Activated naive CD8-positive, alpha-beta T cell (primary cell): ENCODE data around the gene SLC12A1.

ENCODE experiments used
- H3K27ac Mint-ChIP-seq: one replicate; pipeline ENCODE4 v1.8.0; 2021; ENCODE audit warnings: mixed read lengths
- H3K27me3 Mint-ChIP-seq: one replicate; pipeline ENCODE4 v1.8.0; 2021; ENCODE audit warnings: mixed read lengths
- H3K36me3 Mint-ChIP-seq: one replicate; pipeline ENCODE4 v1.8.0; 2021; ENCODE audit warnings: mixed read lengths
- H3K4me1 Mint-ChIP-seq: one replicate; pipeline ENCODE4 v1.8.0; 2021; ENCODE audit warnings: low read depth, mixed read lengths
- H3K4me3 Mint-ChIP-seq: one replicate; pipeline ENCODE4 v1.8.0; 2021; ENCODE audit warnings: mild to moderate bottlenecking, mixed read lengths
- H3K9me3 Mint-ChIP-seq: one replicate; pipeline ENCODE4 v1.8.0; 2021; ENCODE audit warnings: low read depth, mixed read lengths

SLC12A1 gene

DNA sequence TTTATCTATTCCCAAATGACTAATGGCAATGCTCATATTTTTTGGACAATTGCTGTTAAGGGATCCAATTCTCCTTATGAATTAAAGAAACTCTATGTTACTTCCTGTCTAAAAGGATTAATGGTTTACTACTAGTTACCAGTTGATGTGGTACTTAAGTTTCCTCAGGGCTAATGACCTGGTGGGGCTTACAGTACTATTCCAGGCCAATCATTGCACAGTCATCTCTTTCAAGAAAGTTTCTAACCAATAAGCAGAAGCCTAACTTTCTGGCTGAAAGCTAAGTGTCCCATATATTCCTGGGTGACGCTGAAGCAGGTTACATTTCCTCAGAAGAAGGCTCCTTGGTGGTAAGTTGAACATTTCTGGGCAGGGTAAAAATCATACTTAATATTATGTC, at the start of gene SLC12A1:
SLC12A1 (plus strand) TSS at position 322 of the 400 bp plus-strand sequence. CDS start 1,418 bp downstream, outside the sequence.
- Mint-ChIP-seq H3K9me3 (no peaks in the 10 kb centered on the region), H3K36me3 (no peaks in the 10 kb centered on the region), H3K4me3 (no peak within 1 kb of the TSS), H3K4me1 (no peaks in the 10 kb centered on the region), H3K27me3 (peaks cover 8% of the 10 kb centered on the region), H3K27ac (no peak within 1 kb of the TSS)

- Mint-ChIP-seq H3K4me1 (peaks cover 3% of the 10 kb centered on the region), H3K27me3 (no peaks in the 10 kb centered on the region), H3K36me3 (peaks cover 25% of the 10 kb centered on the region), H3K9me3 (peaks cover 3% of the 10 kb centered on the region), H3K4me3 (no peak overlapping the region), H3K27ac (no peak overlapping the region)
Observed at GRCh38 chr15:48168616-48169015, 37.5 kb upstream of the SLC12A1 start.

- H3K4me3 Mint-ChIP-seq, result no peak overlapping the region
- H3K27ac Mint-ChIP-seq, result no peak overlapping the region
- no peaks in the 10 kb centered on the region for H3K27me3 Mint-ChIP-seq
- peaks cover 21% of the 10 kb centered on the region for H3K36me3 Mint-ChIP-seq
- H3K9me3 Mint-ChIP-seq, result peaks cover 3% of the 10 kb centered on the region
- H3K4me1 Mint-ChIP-seq, result peaks cover 10% of the 10 kb centered on the region
Observed at GRCh38 chr15:48170981-48171380, 35.1 kb upstream of the SLC12A1 start.

DNA sequence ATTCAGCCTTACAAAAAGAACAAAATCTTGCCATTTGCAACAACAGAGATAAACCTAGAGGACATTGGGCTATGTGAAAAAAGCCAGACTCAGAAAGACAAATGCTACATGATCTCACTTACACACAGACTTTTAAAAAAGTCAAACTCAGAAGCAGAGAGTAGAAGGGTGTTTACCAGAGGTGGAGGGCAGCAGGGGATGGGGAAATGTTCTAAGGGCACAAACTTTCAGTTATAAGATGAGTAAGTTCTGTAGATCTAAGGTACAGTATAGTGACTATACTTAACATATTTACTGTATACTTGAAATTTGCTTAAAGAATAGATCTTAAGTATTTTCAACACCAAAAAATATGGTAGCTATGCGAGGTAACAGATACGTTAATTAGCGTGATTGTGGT, 31.0 kb upstream of the SLC12A1 start:
- peaks cover 3% of the 10 kb centered on the region for H3K9me3 Mint-ChIP-seq
- H3K36me3 Mint-ChIP-seq, result peaks cover 5% of the 10 kb centered on the region
- peaks cover 27% of the 10 kb centered on the region for H3K4me1 Mint-ChIP-seq
- H3K27me3 Mint-ChIP-seq, result no peaks in the 10 kb centered on the region
- H3K4me3 Mint-ChIP-seq, result no peak overlapping the region
- H3K27ac Mint-ChIP-seq, result no peak overlapping the region

- peaks cover 25% of the 10 kb centered on the region for H3K4me1 Mint-ChIP-seq
- peaks cover 3% of the 10 kb centered on the region for H3K36me3 Mint-ChIP-seq
- H3K4me3 Mint-ChIP-seq, result peak overlapping the region; percentile 88
- peaks cover 2% of the 10 kb centered on the region for H3K27me3 Mint-ChIP-seq
- H3K27ac Mint-ChIP-seq, result no peak overlapping the region
- peaks cover 3% of the 10 kb centered on the region for H3K9me3 Mint-ChIP-seq
Observed at GRCh38 chr15:48176112-48176511, 30.0 kb upstream of the SLC12A1 start.

GRCh38 chr15:48176957-48177356, 29.1 kb upstream of the SLC12A1 start:
- Mint-ChIP-seq H3K4me3 (peak overlapping the region; percentile 88), H3K9me3 (peaks cover 3% of the 10 kb centered on the region), H3K27ac (no peak overlapping the region), H3K4me1 (peaks cover 24% of the 10 kb centered on the region), H3K36me3 (peaks cover 3% of the 10 kb centered on the region), H3K27me3 (peaks cover 3% of the 10 kb centered on the region)

DNA sequence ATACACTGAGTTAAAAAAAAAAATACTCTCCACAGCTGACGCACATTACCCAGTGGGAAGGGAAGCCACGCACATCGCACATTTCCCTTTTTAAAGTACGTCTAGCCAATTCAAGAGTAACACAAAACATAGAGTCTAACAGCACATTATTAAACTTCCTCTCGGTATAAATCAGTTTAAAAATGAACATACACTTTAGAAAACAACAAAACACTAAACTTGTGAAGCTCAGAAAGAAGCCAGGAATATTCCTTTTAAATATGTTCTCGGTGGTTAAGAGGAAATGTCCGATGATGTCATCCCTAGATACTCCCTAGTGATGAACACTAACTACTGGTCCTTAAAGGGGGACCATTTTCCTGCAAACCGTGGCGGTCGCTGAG, 28.7 kb upstream of the SLC12A1 start:
- H3K4me1 Mint-ChIP-seq, result peaks cover 24% of the 10 kb centered on the region
- H3K27me3 Mint-ChIP-seq, result peaks cover 4% of the 10 kb centered on the region
- H3K36me3 Mint-ChIP-seq, result peaks cover 3% of the 10 kb centered on the region
- peak overlapping the region; percentile 86 for H3K27ac Mint-ChIP-seq
- H3K4me3 Mint-ChIP-seq, result peak overlapping the region; percentile 88
- peaks cover under 1% of the 10 kb centered on the region for H3K9me3 Mint-ChIP-seq

- H3K4me1 Mint-ChIP-seq, result peaks cover 24% of the 10 kb centered on the region
- peaks cover 4% of the 10 kb centered on the region for H3K27me3 Mint-ChIP-seq
- H3K4me3 Mint-ChIP-seq, result peak within 1 kb of the TSS; percentile 88
- no peaks in the 10 kb centered on the region for H3K9me3 Mint-ChIP-seq
- peaks cover 3% of the 10 kb centered on the region for H3K36me3 Mint-ChIP-seq
- peak within 1 kb of the TSS; percentile 86 for H3K27ac Mint-ChIP-seq
Observed at GRCh38 chr15:48177766-48178647, 28.1 kb upstream of the SLC12A1 start, which contains the start of gene MYEF2. Gene MYEF2, minus strand, starts transcription at chr15:48178295. Its CDS starts 58 bp downstream, at chr15:48178237.

GRCh38 chr15:48178648-48178931, 27.5 kb upstream of the SLC12A1 start:
- Mint-ChIP-seq H3K4me3 (peak overlapping the region; percentile 72), H3K36me3 (peaks cover 3% of the 10 kb centered on the region), H3K27ac (no peak overlapping the region), H3K4me1 (peaks cover 24% of the 10 kb centered on the region), H3K27me3 (peaks cover 4% of the 10 kb centered on the region), H3K9me3 (no peaks in the 10 kb centered on the region)

- Mint-ChIP-seq H3K27ac (no peak overlapping the region), H3K36me3 (no peaks in the 10 kb centered on the region), H3K4me3 (no peak overlapping the region), H3K27me3 (peaks cover 12% of the 10 kb centered on the region), H3K4me1 (peaks cover 4% of the 10 kb centered on the region), H3K9me3 (no peaks in the 10 kb centered on the region)
Observed at GRCh38 chr15:48182749-48183148, 23.4 kb upstream of the SLC12A1 start.

DNA sequence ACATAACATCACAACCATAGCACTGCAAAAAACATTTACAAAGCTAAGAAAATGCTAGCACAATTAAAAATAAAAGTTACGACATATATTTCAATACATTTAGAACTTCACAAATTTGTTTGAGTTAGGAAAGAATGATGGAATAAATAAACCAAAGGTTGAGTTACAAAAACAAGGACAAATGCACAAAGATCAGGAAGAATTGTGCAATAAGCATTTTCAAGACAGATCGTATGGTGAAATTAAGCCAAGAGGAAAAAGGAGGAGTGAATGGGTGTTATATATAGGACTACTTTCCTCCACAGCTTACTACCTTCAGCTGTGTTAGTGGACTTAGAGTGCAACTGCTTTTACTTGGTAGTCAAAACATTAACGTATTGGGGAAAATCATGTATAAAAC, 20.6 kb upstream of the SLC12A1 start:
- Mint-ChIP-seq H3K9me3 (no peaks in the 10 kb centered on the region), H3K36me3 (no peaks in the 10 kb centered on the region), H3K4me1 (no peaks in the 10 kb centered on the region), H3K4me3 (no peak overlapping the region), H3K27me3 (peaks cover 21% of the 10 kb centered on the region), H3K27ac (no peak overlapping the region)

DNA sequence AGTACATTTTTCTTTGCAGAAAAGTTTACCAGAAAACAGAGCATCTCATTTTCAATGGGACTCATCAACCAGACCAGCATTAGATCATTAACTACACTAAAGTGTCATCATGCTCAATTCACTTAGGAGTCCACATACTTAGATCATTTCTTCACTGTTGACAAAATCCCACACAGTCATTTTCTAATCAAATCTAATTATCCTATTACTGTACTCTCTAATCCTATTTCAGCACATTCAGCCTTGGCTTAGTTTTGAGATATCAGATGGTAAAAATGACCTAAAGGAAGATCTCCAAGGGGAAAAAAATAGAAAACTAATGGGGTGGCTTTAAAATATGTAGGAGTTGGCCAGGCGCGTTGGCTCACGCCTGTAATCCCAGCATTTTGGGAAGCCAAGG, 19.8 kb upstream of the SLC12A1 start:
- Mint-ChIP-seq H3K36me3 (no peaks in the 10 kb centered on the region), H3K4me3 (no peak overlapping the region), H3K9me3 (peaks cover under 1% of the 10 kb centered on the region), H3K27ac (no peak overlapping the region), H3K4me1 (peaks cover 5% of the 10 kb centered on the region), H3K27me3 (peaks cover 24% of the 10 kb centered on the region)

DNA sequence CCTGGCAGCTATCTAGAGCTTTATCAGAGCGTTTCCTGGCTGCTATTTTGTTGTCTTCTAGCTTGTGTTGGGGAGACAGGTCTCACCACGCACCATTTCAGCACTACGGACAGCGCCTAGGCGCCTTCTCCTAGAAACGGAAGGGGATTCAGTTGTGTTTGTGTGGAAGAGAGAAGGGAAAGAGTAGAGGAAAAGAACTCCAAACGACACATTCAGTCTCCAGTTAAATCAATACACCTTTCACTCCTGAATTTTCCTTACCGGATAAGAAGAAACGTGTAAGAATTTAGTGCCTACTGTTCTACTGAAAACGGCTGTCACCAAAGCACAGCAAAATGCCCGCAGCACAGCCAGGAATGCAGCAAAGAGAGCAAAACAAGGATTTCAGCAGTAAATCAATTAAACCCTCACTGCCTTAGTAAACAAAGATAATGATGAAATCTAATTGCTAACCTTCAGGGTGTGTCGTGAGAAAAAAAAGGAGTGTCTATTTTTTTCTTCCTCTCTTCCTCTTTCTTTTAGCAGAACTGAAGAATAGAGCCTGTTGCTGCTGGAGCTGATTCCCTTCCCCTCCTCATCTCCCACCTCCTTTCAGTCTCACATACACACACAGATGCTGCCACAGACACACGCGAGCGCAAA, 15.0 kb upstream of the SLC12A1 start:
- no peaks in the 10 kb centered on the region for H3K36me3 Mint-ChIP-seq
- H3K9me3 Mint-ChIP-seq, result peaks cover 7% of the 10 kb centered on the region
- H3K27ac Mint-ChIP-seq, result no peak overlapping the region
- peaks cover 8% of the 10 kb centered on the region for H3K4me1 Mint-ChIP-seq
- H3K4me3 Mint-ChIP-seq, result peak overlapping the region; percentile 48
- H3K27me3 Mint-ChIP-seq, result peaks cover 33% of the 10 kb centered on the region

- peaks cover 8% of the 10 kb centered on the region for H3K4me1 Mint-ChIP-seq
- H3K9me3 Mint-ChIP-seq, result peaks cover 7% of the 10 kb centered on the region
- H3K4me3 Mint-ChIP-seq, result peak within 1 kb of the TSS; percentile 48
- H3K36me3 Mint-ChIP-seq, result no peaks in the 10 kb centered on the region
- peaks cover 37% of the 10 kb centered on the region for H3K27me3 Mint-ChIP-seq
- no peak within 1 kb of the TSS for H3K27ac Mint-ChIP-seq
Observed at GRCh38 chr15:48191574-48192225, 14.4 kb upstream of the SLC12A1 start, which contains the start of gene CTXN2. Gene CTXN2, plus strand, starts transcription at chr15:48191665. Its CDS starts 9,636 bp downstream, at chr15:48201301.

DNA sequence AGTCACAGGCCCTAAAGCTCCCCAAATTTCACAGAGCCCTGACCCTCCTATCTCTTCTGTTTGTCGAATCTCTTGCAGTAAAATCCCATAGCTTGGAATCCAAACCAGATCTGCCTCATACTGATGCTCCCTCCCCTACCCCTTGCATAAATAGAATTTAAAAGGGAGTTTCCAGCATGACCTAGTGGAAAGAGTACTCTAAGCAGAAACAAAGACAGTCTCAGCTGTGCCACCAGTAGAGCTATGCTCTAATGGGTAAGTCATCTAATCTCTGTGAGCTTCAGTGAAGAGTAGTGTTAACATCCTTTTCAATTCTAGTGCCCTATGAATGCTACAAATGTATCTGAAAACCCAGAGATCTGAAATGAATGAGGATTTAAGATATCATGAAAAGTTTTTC, 4.0 kb upstream of the SLC12A1 start:
- Mint-ChIP-seq H3K4me1 (no peaks in the 10 kb centered on the region), H3K4me3 (no peak overlapping the region), H3K27me3 (peaks cover 13% of the 10 kb centered on the region), H3K27ac (no peak overlapping the region), H3K36me3 (no peaks in the 10 kb centered on the region), H3K9me3 (no peaks in the 10 kb centered on the region)
